ENCODE data around the gene ROCK1. TPM values are rescaled to one million over a fixed set of nuclear protein-coding genes. Genes with fewer than 3 reads are reported as not detected.

The ROCK1 gene
- total RNA-seq, 4 donors from 2014 or later, result 78.3 to 94.6 (median 91.4) TPM

GRCh38 chr18:21134895-21135294 lies 23.3 kb upstream of the ROCK1 start:
- peak in 2 of 5 experiments; percentile 21 to 29 for TF ChIP-seq CTCF (IDR thresholded peaks at IDR 0.05)
- TF ChIP-seq EP300 (IDR thresholded peaks at IDR 0.05), result no peak
- 44 to 48% methylated on average over 3 of the region's 3 CpGs for WGBS, 2 donors
- no peaks in the 10 kb centered on the region for H3K27me3 ChIP-seq

DNA sequence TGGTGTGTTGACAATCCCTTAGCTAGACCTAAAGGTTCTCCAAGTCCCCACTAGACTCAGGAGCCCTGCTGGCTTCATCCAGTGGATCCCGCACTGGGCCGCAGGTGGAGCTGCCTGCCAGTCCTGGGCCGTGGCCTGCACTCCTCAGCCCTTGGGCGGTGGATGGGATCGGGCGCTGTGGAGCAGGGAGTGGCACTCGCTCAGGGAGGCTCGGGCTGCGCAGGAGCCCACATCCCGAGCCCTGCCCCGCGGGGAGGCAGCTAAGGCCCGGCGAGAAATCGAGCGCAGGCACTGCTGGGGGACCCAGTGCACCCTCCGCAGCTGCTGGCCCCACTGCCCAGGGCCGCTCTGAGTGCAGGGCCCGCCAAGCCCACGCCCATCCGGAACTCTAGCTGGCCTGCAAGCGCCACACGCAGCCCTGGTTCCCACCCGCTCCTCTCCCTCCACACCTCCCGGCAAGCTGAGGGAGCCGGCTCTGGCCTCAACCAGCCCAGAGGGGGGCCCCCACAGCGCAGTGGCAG lies 20.8 kb upstream of the ROCK1 start:
- Histone ChIP-seq H3K36me3 (no peaks in the 10 kb centered on the region), H3K4me3 (no peak overlapping the region), H3K27ac (no peak overlapping the region), H3K4me1 (peaks cover 0 to 11% (median 0%) of the 10 kb centered on the region in 4 donors), H3K9me3 (no peaks in the 10 kb centered on the region), H3K27me3 (no peaks in the 10 kb centered on the region)
- TF ChIP-seq EP300 (IDR thresholded peaks at IDR 0.05) (no peak), POLR2A (IDR thresholded peaks at IDR 0.05) (no peak), CTCF (IDR thresholded peaks at IDR 0.05) (no peak)
- no peak for DNase-seq (ENCODE audit: low spot score in 2 of 2)
- WGBS, 2 donors, result 92 to 94% methylated on average over 11 to 27 of the region's 27 CpGs

More at GRCh38 chr18:21134895-21135294, 23.3 kb upstream of the ROCK1 start:
- no peak overlapping the region for H3K4me3 ChIP-seq
- DNase-seq (ENCODE audit: low spot score in 2 of 2), result no peak
- H3K4me1 ChIP-seq, result peaks cover 0 to 5% (median 0%) of the 10 kb centered on the region in 4 donors
- no peaks in the 10 kb centered on the region for H3K9me3 ChIP-seq
- H3K36me3 ChIP-seq, result no peaks in the 10 kb centered on the region
- H3K27ac ChIP-seq, result no peak overlapping the region

GRCh38 chr18:21131698-21132227 lies 20.1 kb upstream of the ROCK1 start:
- WGBS, 2 donors, result 91 to 93% methylated on average over 10 of the region's 10 CpGs
- TF ChIP-seq EP300 (IDR thresholded peaks at IDR 0.05) (no peak), CTCF (IDR thresholded peaks at IDR 0.05) (no peak), POLR2A (IDR thresholded peaks at IDR 0.05) (no peak)
- Histone ChIP-seq H3K4me1 (peaks cover 0 to 11% (median 0%) of the 10 kb centered on the region in 4 donors), H3K27me3 (no peaks in the 10 kb centered on the region), H3K9me3 (no peaks in the 10 kb centered on the region), H3K36me3 (no peaks in the 10 kb centered on the region), H3K4me3 (no peak overlapping the region), H3K27ac (no peak overlapping the region)
- DNase-seq (ENCODE audit: low spot score in 2 of 2), result no peak

DNA sequence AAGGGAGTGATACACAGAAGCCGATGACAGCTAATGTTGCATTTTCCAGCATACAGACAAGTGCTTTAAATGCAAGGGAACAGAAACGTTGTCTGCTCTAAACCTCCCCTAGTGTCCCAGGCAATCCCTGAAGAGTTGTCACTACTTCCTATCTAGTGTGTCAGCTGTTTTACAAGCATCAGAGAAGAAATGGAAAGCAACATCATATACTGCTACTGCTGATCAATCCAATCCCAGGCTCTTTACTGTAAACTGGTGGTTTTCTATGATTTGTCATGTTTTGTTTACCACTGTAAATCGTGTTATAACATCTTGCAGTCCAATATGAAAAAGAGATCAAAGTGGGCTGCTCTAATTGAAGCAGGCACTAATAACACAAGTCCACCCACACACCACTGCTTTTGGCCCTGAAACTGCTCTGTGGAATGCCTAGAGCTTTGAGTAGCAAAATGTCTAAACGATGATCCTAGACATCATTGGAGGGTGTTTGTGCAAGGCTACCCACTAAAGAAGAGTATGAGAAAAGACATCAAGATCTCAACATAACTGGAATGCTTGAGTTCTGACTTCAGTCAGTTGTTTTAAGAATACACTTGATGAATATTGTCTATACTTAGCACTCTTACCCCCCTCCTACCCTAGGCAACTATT lies 18.1 kb upstream of the ROCK1 start:
- Histone ChIP-seq H3K9me3 (no peaks in the 10 kb centered on the region), H3K36me3 (no peaks in the 10 kb centered on the region), H3K27me3 (no peaks in the 10 kb centered on the region), H3K27ac (no peak overlapping the region), H3K4me1 (peaks cover 0 to 11% (median 0%) of the 10 kb centered on the region in 4 donors), H3K4me3 (no peak overlapping the region)
- 36 to 38% methylated on average over 4 of the region's 4 CpGs for WGBS, 2 donors
- no peak for DNase-seq (ENCODE audit: low spot score in 2 of 2)
- TF ChIP-seq POLR2A (IDR thresholded peaks at IDR 0.05) (no peak), CTCF (IDR thresholded peaks at IDR 0.05) (no peak), EP300 (IDR thresholded peaks at IDR 0.05) (no peak)

DNA sequence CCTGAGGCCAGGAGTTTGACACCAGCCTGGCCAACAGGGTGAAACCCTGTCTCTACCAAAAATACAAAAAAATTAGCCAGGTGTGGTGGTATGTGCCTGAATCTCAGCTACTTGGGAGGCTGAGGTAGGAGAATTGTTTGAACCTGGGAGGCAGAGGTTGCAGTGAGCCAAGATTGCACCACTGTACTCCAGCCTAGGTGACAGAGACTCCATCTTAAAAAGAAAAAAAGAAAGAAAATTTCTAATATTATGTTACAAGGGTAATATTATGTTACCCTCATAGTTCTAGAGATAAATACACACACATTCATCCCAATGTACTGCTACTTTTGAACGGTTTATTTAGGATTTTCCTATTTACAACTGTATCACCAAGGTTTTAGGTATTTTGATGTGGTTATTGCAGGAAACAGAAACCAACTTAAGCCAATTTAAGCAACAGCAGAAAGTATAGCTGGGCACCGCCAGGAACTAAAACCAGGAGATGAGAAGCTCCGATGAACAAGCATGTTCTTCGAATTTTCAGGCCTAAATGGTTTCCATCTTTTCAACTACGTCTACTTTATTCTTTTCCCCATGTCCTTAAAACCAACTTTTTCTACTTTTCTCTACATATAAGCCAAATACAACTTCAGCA lies 11.8 kb upstream of the ROCK1 start:
- 89% methylated on average over 5 of the region's 5 CpGs for WGBS, 2 donors
- Histone ChIP-seq H3K4me1 (peaks cover 0 to 2% (median 0%) of the 10 kb centered on the region in 4 donors), H3K4me3 (no peak overlapping the region), H3K36me3 (no peaks in the 10 kb centered on the region), H3K9me3 (no peaks in the 10 kb centered on the region), H3K27me3 (no peaks in the 10 kb centered on the region), H3K27ac (no peak overlapping the region)
- TF ChIP-seq POLR2A (IDR thresholded peaks at IDR 0.05), result no peak
- no peak for TF ChIP-seq CTCF (IDR thresholded peaks at IDR 0.05)
- TF ChIP-seq EP300 (IDR thresholded peaks at IDR 0.05), result no peak
- DNase-seq (ENCODE audit: low spot score in 2 of 2), result no peak

Measured in tibial nerve (tissue), 4 donors.